ENCODE data around the gene AGAP1. TPM values are rescaled to one million over a fixed set of nuclear protein-coding genes. Genes with fewer than 3 reads are reported as not detected.
A peak's percentile ranks its signal among the peaks of the same experiment; 100 is the strongest.

Gene AGAP1
- total and polyA plus RNA-seq, 2 donors from 2014 or later, result 8.1 to 44.5 TPM

GRCh38 chr2:235520787-235521186 is 26.9 kb downstream of the AGAP1 start:
- no peak for FAIRE-seq

DNA sequence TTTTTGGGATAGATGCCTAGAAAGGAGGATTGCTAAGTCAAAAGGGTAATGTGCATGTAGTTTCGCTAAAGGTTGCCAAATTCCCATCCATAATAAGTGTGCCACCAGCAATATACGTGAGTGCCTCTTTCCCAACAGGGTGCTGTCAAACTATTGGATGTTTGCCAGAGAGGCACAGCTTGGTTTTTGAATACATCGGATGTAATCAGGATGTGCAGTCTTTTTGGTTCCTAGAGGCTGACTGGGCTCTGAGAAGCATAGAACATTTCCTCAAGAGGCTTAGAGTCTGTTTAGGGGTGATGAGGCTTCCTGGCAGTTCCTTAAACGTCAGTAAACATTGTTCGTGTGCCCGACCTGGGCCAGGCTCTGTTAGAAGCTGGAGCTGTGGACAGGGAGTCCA is 28.0 kb downstream of the AGAP1 start:
- no peaks in the 10 kb centered on the region for H3K27me3 ChIP-seq (ENCODE audit: control insufficient read depth, insufficient read depth, low read length)
- intact Hi-C loops (cut with DNase I), result no loop called here
- no peaks in the 10 kb centered on the region for H3K36me3 ChIP-seq (ENCODE audit: control insufficient read depth in 2 of 3, insufficient read depth in 3 of 3, low read length in 3 of 3)
- no peak overlapping the region for H3K4me3 ChIP-seq (ENCODE audit: low read length in 3 of 3)
- no peaks in the 10 kb centered on the region for H3K9me3 ChIP-seq (ENCODE audit: control insufficient read depth in 2 of 3, insufficient read depth in 1 of 3, low read length in 3 of 3)
- no peak overlapping the region for H3K9ac ChIP-seq (ENCODE audit: low read length in 3 of 3)
- TF ChIP-seq, protein P1, sequence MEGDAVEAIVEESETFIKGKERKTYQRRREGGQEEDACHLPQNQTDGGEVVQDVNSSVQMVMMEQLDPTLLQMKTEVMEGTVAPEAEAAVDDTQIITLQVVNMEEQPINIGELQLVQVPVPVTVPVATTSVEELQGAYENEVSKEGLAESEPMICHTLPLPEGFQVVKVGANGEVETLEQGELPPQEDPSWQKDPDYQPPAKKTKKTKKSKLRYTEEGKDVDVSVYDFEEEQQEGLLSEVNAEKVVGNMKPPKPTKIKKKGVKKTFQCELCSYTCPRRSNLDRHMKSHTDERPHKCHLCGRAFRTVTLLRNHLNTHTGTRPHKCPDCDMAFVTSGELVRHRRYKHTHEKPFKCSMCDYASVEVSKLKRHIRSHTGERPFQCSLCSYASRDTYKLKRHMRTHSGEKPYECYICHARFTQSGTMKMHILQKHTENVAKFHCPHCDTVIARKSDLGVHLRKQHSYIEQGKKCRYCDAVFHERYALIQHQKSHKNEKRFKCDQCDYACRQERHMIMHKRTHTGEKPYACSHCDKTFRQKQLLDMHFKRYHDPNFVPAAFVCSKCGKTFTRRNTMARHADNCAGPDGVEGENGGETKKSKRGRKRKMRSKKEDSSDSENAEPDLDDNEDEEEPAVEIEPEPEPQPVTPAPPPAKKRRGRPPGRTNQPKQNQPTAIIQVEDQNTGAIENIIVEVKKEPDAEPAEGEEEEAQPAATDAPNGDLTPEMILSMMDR (IDR thresholded peaks at IDR 0.05; ENCODE audit: borderline replicate concordance, extremely low read depth, insufficient read depth), result no peak
- DNase-seq (no peak), FAIRE-seq (no peak)
- H3K27ac ChIP-seq (ENCODE audit: low read depth in 2 of 2, low read length in 2 of 2), result no peak overlapping the region
- H3K4me1 ChIP-seq (ENCODE audit: control insufficient read depth in 2 of 3, insufficient read depth in 2 of 3, low read depth in 1 of 3, low read length in 3 of 3), result peaks cover 3 to 24% (median 8%) of the 10 kb centered on the region in 3 donors

More at GRCh38 chr2:235520787-235521186, 26.9 kb downstream of the AGAP1 start:
- no peaks in the 10 kb centered on the region for H3K36me3 ChIP-seq (ENCODE audit: control insufficient read depth in 2 of 3, insufficient read depth in 3 of 3, low read length in 3 of 3)
- no peak overlapping the region for H3K27ac ChIP-seq (ENCODE audit: low read depth in 2 of 2, low read length in 2 of 2)
- H3K9ac ChIP-seq (ENCODE audit: low read length in 3 of 3), result no peak overlapping the region
- TF ChIP-seq, protein P1 (IDR thresholded peaks at IDR 0.05; ENCODE audit: borderline replicate concordance, extremely low read depth, insufficient read depth), result no peak
- H3K4me1 ChIP-seq (ENCODE audit: control insufficient read depth in 2 of 3, insufficient read depth in 2 of 3, low read depth in 1 of 3, low read length in 3 of 3), result peaks cover 3 to 24% (median 8%) of the 10 kb centered on the region in 3 donors
- intact Hi-C loops (cut with DNase I), result no loop called here
- H3K27me3 ChIP-seq (ENCODE audit: control insufficient read depth, insufficient read depth, low read length), result no peaks in the 10 kb centered on the region
- no peak overlapping the region for H3K4me3 ChIP-seq (ENCODE audit: low read length in 3 of 3)
- no peaks in the 10 kb centered on the region for H3K9me3 ChIP-seq (ENCODE audit: control insufficient read depth in 2 of 3, insufficient read depth in 1 of 3, low read length in 3 of 3)
- no peak for DNase-seq

- Histone ChIP-seq H3K27ac (ENCODE audit: low read depth in 2 of 2, low read length in 2 of 2) (no peak overlapping the region), H3K4me3 (ENCODE audit: low read length in 3 of 3) (no peak overlapping the region), H3K36me3 (ENCODE audit: control insufficient read depth in 2 of 3, insufficient read depth in 3 of 3, low read length in 3 of 3) (no peaks in the 10 kb centered on the region), H3K9ac (ENCODE audit: low read length in 3 of 3) (no peak overlapping the region), H3K4me1 (ENCODE audit: control insufficient read depth in 2 of 3, insufficient read depth in 2 of 3, low read depth in 1 of 3, low read length in 3 of 3) (peaks cover 2 to 24% (median 8%) of the 10 kb centered on the region in 3 donors), H3K27me3 (ENCODE audit: control insufficient read depth, insufficient read depth, low read length) (no peaks in the 10 kb centered on the region), H3K9me3 (ENCODE audit: control insufficient read depth in 2 of 3, insufficient read depth in 1 of 3, low read length in 3 of 3) (no peaks in the 10 kb centered on the region)
- TF ChIP-seq, protein P1 (IDR thresholded peaks at IDR 0.05; ENCODE audit: borderline replicate concordance, extremely low read depth, insufficient read depth), result no peak
- intact Hi-C loops (cut with DNase I), result no loop called here
- FAIRE-seq, result no peak
- peak in 1 of 5 donors; percentile 7 for DNase-seq
Measured at GRCh38 chr2:235523021-235523420, 29.2 kb downstream of the AGAP1 start.

All from kidney (tissue), 14 donors.